Measurements from ENCODE around the gene MIOS.

- TF ChIP-seq CTCF (conservative IDR thresholded peaks at IDR 0.05) = no peak
- TF ChIP-seq ZFX (IDR thresholded peaks at IDR 0.05) = no peak
Measured at GRCh38 chr7:7596176-7596575, 29.5 kb downstream of the MIOS start.

All from C4-2B (cell line).